GM19023 (cell line): ENCODE results near the gene HLA-DQA2.
"Not testable (repeated sequence)": the region's sequence is repeated elsewhere in the genome, so short reads cannot be mapped to it uniquely, and the experiment has no call there.

Experiments used
- ATAC-seq: cut with Tn5 transposase; IDR thresholded peaks from one replicate; pipeline ENCODE4 v1.9.1; 2021; ENCODE audit warnings: mild to moderate bottlenecking, moderate library complexity; ENCODE audit not compliant: unreplicated experiment

Gene HLA-DQA2

DNA sequence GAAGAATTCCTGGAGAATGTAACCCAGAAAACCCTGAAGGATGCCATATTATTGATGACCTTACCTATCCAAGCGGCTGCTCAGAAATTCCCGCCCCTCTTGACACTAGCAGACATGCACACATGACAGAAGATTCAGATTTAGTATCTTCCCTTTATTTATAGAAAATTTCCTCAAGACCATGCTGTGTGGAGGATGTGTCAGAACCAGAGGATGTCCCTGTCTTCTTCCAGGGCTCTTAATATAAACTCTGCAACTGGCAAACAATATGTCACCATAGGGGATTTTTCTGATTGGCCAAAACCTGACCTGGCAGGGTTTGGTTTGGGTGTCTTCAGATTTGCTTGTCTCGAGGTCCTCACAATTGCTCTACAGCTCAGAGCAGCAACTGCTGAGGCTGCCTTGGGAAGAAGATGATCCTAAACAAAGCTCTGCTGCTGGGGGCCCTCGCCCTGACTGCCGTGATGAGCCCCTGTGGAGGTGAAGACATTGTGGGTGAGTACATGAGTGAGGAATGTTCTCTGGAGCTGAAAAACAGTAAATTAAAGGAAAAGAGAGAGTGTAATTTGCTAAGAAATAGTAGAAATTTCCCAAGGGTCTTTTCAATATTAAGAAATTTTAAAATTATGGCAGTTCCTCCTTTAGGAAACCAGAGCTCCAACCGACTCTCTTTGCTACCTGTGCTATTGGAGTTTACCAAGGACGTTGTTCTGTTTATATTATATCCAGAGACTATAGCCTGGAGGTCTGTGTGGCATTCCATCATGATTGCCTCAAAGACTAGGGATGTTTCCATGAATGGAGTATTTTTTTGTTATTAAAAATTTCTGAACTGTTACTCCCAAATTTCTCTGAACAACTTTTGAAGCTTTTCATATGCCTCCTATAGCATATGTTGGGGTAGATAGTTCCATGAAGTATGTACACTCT lies at the start of gene HLA-DQA2:
Gene HLA-DQA2, plus strand, starts transcription at position 361 of the 930 bp plus-strand sequence. Its CDS starts 53 bp downstream, at position 414.
- ATAC-seq: no peak

DNA sequence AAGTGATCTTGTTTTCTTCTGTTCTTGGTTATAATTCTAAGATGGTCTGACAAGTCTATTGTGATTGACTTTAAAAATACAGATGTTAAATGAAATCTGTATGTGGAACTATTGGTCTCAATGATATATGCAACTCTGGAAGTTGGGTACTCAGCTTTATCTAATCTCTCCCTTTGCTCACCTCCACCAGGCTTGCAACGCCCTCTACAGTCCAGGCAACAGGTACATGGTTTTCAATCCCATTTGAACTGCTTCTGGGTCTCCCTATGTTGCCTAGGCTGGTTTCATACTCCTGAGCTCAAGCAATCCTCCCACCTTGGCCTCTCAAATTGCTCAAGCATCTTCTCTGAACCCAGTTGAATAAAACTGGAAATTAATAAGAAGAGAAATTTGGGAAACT lies 49.2 kb upstream of the HLA-DQA2 start:
- no peak for ATAC-seq

DNA sequence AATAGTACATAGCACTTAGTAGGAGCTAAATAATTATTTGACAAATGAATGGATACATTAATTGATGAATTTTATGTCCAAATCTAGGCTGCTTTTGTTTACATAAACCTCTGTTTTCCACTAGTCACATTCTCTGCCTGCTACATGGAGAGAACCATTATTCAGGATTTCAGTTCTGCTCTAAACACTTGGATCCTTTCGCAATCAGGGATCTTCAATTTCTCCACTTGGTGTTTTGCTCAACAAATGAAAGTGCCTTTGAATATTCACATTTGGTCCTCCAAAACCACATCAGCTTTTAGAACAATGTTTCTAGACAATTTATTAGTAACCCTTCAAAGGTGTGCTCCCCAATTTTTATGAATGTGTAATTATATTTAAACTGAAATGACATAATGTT lies 44.2 kb upstream of the HLA-DQA2 start:
- ATAC-seq: no peak

DNA sequence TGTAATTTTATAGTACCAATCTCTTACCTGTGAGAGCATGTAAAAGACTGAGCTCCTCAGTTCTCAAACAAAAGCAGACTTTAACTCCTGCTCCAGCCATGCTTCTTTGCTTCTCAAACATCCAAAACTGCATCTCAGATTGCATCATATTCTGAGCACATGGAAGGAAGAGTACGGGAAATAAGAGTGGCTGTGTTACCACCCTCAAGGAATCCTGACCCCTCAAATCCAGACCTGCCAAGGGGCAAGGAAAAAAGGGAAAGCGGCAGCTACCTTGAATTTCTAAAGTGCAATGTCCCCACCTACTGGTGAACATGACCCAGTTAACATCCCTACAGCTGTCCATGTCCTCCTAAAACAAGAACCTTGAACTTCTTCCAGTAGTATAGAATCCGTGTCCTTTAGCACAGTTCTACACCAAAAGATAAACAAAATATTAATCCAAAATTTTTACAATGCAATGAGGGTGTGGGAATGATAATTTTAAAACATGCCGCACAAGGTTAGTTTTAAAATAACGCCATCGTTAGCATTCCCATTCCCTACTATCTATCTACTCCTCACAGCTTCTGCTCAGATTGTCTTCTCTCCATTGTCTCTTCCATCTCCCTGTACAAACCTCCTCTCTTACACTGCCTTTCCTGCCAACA lies 40.7 kb upstream of the HLA-DQA2 start:
- no peak for ATAC-seq

DNA sequence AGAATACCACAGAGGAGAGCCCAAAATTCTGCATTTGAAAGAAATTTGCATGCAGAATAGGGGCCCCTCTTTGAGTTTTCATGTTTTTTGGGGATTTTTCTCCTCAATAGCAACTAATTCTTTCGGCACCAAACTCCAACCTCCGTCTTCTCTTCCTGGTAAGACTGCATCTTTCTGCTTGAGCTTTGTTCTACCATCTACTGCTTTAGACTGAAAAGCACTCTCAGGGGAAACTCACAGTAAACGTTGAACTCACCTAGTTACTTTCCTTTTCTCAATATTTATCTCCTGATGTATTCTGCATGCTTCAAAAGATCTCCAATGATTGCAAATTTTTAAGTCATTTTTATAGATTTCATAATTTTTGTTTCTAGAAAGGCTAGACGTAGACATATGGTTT lies 37.8 kb upstream of the HLA-DQA2 start:
- no peak for ATAC-seq

DNA sequence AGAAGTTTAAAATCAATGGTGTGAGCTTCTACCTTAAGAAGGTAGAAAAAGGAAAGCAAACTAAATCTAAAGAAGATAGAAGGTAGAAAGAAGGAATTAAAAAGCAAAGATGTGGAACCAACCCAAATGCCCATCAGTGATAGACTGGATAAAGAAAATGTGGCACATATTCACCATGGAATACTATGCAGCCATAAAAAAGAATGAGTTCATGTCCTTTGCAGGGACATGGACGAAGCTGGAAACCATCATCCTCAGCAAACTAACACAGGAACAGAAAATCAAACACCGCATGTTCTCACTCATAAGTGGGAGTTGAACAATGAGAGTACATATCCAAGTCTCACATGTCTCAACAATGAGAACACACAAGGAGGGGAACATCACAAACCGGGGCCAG lies 36.0 kb upstream of the HLA-DQA2 start:
- ATAC-seq: not testable (repeated sequence)

DNA sequence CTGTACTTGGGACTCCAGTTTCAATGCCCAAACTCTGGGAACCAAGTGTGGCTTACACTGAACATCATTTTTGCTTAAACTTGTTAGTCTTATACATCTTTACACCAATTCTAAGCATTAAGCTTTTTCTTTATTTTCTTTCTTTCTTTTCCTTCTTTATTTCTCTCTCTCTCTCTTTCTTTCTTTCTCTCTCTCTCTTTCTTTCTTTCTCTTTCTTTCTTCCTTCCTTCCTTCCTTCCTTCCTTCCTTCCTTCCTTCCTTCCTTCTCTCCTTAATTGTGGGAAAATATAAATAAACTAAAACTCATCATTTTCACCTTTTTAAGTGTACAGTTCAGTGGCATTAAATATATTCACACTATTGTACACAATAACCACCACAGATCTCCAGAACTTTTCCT lies 31.6 kb upstream of the HLA-DQA2 start:
- no peak for ATAC-seq

DNA sequence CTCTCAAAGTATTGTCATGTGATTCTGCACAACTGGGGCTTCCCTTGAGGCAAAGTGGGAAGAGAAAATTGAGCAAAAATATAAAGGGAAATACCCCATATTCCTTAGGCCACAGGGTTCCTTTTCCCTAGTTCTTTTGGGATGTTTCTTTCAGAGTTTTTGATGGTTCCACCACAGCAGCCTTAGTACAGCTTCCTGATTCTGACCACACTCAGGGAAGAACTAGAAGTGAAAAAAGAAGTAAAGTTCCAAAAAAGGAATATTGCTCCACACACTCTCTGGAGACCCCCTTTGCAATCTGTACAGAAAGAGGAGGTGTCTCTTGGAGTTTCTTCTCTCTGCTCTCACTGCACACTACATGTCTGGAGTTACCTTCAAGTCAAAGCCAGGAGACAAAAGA lies 27.9 kb upstream of the HLA-DQA2 start:
- no peak for ATAC-seq

DNA sequence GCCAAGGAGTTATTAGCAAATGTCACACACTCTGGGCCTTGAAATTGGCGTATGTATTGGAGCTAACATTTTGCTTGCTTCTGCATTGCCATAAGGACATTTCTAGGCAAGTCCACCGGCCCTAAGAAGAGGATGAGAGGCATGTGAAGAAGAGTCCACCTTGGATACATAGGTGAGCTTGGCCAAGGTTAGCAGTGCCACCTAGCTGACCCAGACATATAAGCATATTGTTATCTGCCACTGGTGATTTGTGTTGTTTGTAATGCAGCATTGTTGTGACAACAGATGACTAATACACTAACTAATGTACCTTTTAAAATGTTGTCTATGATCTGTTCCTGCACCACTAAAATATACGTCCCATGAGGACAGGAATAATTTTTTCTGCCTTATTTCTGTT lies 24.8 kb upstream of the HLA-DQA2 start:
- no peak for ATAC-seq

DNA sequence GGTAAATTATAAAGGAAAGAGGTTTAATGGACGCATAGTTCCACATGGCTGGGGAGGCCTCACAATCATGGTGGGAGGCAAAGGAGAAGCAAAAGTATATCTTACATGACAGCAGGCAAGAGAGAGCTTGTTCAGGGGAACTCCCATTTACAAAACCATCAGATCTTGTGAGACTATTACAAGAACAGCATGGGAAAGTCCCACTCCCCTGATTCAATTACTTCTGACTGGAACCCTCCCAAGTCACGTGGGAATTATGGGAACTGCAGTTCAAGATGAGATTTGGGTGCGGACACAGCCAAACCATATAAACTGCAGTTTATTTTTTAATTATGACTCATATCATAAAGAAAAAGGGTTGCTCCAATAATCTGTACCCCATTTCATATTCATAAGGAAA lies 22.3 kb upstream of the HLA-DQA2 start:
- ATAC-seq: no peak

DNA sequence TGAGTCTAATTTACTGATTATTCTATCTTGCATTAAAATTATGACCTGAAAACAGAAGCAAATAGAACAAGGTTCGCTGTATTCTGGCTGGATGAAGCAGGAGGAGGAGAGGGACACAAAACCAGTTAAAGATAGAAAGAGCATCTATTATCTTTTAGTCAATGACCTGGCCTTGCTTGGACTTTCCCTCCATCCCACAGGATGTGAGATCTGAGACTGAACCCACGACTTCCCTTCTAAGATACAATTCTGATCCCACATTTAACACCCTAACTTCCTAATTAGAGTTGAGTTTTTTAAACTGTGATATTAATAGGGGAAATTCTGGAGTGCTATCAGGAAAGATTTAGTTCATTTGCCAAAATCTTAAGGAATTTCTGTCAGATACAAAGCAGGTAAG lies 3.1 kb upstream of the HLA-DQA2 start:
- no peak for ATAC-seq

DNA sequence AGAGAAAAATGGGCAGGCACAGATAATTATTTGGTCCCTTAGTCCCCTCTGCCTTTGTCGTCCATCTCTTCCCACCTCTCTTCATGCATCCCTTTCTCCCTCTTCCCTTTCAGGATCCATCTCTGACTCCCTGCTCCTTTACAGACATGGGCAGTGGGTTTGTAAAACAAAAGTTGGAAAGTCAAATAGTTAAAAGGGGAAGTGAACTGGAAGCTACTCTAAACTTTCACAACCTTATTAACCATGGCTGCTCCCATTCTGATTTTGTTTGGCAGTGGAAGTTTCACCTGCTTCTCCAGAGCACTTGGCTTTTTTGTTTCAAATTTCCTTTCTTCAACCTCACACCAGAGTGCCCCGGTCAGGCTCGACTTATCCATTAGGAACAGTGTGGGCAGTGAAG lies 1.2 kb downstream of the HLA-DQA2 start:
- no peak for ATAC-seq

DNA sequence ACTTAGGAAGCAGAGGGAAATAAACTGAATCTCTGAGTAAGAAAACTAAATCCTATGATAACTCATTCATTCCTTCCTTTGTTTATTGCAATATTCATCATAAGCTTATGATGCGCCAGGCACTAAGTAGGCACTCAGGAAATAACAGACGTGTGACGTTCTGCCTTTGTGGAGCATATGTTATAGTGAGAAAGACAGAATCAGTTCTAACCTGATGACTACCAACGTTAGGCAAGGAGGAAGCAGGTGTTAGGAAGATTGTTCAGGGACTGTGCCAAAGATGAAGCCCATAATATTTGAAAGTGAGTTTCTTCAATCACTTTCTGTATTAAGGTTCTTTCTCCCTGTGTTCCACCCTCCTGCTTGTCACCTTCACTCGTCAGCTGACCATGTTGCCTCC lies 3.6 kb downstream of the HLA-DQA2 start:
- ATAC-seq: no peak

DNA sequence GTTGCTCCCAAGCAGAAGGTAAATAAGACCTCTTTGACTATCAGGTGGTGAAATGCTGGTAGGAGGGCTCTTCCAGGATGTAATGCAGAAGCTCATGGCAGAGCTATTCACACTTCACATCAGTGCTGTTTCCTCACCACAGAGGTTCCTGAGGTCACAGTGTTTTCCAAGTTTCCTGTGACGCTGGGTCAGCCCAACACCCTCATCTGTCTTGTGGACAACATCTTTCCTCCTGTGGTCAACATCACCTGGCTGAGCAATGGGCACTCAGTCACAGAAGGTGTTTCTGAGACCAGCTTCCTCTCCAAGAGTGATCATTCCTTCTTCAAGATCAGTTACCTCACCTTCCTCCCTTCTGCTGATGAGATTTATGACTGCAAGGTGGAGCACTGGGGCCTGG lies 4.5 kb downstream of the HLA-DQA2 start:
- ATAC-seq: not testable (repeated sequence)

DNA sequence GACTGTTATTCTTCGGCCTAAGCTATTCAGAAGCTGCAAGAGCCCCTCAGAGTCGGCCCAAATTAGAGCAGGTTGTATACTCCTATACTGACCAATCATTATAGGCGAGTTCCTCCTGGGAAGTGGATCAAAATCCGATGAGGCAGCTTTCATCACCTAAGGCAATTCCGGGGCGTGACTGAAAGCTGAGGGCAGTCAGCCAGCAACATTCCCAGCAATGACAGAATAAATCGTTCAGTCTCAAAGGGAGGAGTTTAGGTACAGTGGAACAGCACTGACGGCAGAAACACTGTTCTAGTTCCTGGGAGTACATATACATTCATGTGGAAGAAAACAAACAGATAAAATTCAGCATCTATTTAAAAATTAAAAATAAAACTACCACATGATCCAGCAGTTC lies 11.4 kb downstream of the HLA-DQA2 start:
- ATAC-seq: no peak

DNA sequence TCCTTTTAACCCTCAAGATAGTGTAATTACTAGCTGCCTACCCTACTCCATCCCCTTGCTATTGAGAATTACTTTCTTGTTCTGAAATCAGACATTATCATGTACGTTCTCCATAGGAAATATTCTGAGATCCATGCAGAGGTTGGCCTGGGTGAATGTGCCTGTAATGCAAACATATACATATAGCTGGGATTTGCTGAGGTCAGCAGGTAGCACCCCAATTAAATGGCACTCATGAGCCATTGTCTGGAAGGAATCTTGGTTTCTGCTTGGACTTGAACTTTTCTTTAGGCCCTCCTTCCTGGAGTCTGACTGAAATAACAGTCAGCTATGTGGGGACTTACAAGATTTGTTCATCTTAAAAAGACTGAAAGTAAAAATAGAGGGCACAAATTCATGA lies 18.5 kb downstream of the HLA-DQA2 start:
- ATAC-seq: no peak

DNA sequence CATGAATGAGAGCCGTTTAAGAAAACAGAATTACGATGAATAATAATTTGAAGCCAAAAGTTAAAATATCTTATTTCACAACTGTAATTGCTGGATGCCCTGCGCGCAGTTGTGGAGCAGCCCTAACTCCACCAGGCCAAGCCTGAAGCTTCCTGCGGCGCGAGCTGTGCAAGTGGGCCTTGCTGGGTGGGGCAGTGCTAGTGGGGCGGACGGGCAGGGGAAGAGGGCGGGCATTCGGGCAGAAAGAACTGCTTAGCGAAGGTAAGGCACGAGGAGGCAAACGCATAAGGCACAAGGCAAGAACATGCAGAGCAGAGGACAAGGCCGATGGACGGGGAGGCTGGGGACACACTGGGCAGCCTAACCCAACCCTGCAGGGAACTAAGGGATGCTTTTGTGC lies 19.9 kb downstream of the HLA-DQA2 start:
- ATAC-seq: no peak

DNA sequence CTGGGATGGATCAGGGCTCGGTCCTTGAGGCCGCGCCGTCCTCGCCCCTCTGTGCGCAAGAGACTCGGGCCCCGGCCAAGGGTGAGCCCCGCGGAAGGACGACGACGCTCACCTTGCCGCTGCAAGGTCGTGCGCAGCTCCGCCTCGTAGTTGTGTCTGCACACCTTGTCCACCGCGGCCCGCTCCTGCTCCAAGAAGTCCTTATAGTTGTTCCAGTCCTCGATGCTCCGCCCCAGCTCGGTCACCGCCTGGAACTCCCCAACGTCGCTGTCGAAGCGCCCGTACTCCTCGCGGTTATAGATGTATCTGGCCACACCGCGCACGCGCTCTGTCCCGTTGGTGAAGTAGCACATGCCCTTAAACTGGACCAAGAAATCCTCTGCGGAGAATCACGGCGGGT lies 20.4 kb downstream of the HLA-DQA2 start:
- ATAC-seq: no peak

DNA sequence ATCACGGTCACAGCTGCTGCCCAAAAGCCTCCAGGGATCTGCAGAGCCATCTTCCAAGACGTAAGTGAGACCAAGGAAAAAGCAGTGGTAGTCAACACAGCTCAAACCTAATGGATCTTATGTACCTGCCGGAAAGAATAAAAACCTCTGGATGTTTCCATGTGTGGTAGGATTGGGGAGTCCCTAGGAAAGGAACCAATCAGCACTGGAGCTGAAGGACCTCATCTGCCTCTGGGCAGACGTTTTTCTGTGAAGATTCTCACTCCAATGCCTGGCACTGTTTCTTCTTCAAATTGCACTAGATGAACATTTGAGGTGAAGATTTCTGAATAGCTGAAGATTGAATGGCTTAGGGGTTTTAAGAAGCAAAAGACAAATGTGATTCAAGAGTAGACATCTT lies 22.2 kb downstream of the HLA-DQA2 start, which contains the start of gene HLA-DQB2:
Gene HLA-DQB2, minus strand, starts transcription at position 112 of the 400 bp plus-strand sequence. Its CDS starts 62 bp downstream, at position 50.
- no peak for ATAC-seq

DNA sequence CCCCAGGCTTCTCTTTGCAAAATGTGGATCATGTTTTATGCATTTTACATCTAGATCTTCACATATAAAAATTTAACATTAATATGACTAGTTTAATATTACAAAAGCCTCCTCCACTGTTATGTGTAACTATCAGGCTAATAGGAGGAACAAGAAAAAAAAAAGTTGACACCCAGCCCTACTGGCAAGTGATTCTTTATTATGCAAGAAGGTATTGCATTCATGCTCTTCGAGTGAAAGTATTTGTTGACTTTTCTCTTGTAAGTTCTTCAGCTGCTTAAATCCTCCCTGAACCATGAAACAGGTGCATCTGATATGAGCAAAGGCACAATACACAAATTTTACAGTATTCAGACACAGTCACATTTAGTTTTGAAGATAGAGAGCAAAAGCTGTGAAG lies 22.9 kb downstream of the HLA-DQA2 start:
- no peak for ATAC-seq

DNA sequence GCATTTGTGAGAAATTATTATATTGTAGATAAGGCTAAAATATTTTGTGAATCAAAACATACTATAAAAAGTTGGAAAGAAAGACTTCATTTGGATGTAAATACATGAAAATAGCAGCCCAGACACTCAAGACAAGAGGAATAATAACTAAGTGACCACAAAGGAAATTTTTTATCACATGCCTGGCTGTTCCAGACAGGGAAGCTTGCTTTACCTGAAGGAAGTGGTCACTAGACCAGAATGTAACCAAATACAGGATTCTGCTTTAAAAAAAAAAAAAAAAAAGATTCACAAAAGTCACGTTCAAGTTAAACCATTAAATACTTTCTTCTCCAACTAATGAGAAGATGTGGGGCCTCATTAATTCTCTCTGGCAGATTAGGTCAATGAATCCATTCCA lies 31.5 kb downstream of the HLA-DQA2 start:
- ATAC-seq: no peak

DNA sequence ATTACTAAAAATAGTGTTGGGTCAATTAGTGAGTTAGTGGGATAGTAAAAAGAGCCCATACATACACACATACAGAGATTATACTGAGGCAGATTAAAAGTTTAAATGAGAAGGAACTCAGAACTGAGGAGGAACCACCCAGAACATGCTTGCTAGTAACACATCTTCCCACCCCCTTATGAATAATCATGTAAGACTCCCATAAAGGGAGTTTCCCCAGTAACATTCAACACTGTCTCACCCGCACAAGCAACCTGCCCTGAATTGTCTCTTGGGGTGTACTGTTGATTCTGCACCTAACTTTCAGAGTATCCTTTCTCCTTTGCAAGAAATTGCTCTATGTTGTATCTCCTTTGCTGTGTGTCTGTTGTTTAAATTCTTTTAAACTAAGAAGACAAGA lies 33.2 kb downstream of the HLA-DQA2 start:
- no peak for ATAC-seq
